ENCODE measurements around the gene DOCK9.

DOCK9 gene

DNA sequence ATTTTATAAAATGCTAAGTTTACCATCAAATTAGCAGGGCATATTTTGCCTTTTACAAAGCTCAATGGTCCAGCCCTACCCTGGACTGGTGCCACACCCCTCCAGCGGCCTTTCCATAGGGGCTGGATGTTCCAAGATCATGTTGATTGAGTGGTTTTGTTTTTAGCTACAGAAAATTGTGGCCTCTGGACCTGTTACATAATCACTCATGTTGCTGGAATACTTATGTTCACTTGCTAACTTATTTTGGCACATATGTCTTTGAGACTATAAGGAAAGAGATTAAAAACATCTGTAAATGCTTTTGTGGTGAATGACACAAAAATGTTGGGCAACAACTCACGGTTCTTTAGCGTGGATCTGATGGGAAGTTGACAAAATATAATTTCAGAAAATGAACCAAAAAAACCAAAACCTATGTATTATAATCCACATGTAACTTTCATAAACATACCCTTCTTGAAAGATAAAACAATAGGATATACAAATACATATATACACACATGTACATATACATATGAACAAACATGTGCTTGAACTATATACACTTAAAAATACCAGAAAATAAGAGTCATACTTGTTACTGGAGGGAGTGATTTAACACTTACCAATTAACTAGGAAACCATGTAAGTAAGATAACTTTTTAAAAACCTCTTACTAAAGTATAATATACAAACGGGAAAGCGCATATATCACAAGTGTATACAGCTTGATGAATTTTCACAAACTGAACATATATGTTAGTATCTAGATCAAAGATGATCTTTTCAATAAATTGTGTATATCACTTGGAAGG lies 178.8 kb downstream of the DOCK9 start:
- no peak for DNase-seq (ENCODE audit: low read depth in 2 of 2)

DNA sequence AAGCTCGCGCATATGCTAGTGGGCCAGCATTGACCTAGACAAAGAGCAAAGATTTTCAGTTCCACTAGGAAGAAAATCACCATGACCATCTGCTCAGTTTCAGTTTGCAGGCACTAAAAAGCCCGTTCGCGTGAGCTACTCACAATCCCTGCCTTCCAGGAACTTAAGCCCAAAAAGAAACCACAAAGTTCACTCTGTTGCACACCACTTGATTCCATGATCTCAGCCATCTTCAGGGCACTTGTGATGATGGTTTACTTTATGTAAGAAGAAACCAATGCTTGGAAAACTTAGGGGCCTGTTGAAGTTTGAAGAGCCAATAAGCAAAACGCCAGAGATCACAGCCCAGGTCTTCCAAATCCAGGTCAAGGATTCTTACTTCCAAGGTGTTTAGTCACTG lies 180.4 kb downstream of the DOCK9 start:
- DNase-seq (ENCODE audit: low read depth in 2 of 2) = no peak

DNA sequence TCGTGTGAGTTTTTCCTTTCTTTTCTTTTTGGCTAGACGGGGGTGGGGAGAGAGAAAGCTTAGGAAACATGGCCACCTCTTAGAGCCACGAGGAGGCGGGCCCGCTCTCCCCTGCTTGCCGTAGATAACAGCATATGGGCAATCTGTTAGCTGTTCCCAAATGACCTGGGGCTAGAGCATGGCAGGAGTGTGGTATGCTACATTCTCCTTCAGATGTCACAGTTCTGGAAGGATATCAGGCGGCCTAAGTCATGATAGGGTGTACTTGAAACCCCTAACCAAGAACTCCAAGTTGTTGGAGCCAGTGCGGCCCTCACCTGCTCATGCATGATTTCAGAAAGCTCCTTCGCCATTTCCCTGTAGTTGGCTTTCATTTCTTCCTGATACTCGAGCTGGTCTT lies 181.1 kb downstream of the DOCK9 start:
- no peak for DNase-seq (ENCODE audit: low read depth in 2 of 2)

DNA sequence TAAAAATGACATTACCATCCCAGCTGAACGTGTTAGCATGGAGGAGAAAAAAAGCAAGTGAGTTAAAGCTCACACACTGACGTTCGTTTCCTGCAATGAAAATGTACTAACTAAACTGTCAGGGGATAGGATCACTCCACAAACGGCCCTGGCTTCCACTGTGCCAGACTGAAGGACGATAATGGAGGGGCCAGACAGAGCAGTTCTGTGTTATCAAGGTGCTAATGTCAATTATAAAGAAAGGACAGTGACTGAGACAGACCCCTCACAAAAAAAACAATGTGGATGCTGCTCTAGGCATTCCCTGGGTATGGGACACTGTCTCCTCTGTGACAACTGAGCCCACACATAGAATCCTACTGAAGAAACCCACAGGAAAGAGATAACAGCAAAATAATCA lies 181.7 kb downstream of the DOCK9 start:
- no peak for DNase-seq (ENCODE audit: low read depth in 2 of 2)

DNA sequence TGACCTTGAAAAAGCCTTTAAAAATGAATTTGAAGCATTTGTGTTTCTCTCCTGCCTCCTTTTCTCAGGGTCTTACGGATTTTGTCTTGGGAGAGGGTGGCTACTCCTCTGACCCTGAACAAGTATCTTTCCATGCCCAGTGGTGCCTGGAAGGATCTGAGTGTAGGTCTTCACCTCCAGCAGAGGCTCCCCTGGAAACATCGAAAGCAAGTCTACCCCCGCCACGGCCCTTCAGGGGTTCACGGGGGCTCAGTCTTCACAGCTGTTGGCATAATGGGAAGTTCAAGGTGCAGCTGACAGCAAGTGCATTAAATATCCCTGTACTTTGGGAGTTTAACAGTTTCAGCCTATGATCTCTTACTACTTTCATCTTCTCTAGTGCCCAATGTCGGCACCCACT lies 182.6 kb downstream of the DOCK9 start:
- no peak for DNase-seq (ENCODE audit: low read depth in 2 of 2)

DNA sequence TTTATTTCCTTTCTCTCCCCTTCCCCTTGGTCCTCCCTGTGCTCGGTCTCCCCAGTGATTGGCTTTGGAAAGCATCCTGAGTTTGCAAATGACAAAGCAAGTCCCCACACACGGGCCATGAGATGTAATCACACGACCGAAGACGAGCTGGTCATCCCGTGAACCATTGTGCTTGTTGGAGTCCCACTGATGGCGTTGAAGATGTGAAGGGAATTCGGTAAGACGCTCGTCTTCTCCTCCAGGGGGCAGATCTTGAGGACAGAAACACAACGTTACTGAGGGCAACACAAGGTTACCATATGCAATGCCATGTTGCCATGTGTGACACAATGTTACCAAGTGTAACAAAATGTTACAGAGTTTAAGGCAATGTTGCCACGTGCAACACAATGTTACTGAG lies 183.4 kb downstream of the DOCK9 start:
- DNase-seq (ENCODE audit: low read depth in 2 of 2) = no peak

DNA sequence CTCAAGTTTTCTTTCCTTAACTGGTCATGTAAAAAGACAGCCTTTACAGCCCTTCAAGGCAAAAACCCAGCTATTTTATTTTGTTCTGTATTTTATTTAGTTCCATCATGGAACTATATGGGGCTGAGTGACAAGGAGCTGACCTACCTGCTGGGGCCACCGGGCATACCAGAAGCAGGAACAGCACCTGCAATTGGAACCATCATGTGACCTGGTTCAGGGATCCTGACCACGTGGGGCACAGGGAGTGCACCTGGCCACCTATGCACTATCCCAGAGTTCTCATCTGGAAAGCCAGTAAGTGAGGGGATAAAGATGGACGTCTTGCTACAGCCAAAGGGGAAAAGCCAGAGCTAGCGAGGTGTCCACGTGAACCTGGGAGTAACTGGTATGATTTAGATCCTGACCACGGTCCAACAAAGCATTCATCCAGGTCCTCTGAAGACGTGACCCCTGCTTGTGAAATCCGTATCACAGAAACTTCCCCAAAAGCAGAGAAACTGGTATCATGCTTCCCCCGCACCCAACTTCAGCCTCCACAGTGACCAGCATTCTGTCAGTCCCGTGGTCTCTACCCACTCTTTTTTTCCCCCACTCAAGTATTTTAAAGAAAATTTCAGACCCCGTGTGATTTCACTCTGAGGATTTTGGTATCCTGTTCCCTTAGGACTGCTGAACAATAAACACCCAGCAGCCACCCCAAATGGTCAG lies 184.9 kb downstream of the DOCK9 start:
- DNase-seq (ENCODE audit: low read depth in 2 of 2) = no peak

DNA sequence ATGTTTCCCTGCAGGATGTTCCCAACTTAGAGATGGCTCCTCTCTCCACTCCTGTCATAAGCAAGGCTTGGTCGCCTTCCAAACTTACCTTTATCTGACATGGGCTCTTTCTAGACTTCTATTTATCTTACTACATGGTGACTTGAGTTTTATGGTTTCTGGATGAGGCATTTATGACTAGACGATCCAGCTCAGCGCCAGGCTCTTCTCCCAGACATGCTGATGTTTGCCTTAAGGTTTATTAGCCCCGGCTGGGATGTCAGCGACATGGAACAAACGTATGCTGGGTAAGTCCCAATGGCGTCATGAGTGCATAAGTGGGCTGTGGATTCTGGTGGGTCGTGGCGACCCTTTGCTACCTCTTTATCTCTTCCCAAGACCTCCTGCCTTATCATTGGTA lies 185.5 kb downstream of the DOCK9 start:
- no peak for DNase-seq (ENCODE audit: low read depth in 2 of 2)

DNA sequence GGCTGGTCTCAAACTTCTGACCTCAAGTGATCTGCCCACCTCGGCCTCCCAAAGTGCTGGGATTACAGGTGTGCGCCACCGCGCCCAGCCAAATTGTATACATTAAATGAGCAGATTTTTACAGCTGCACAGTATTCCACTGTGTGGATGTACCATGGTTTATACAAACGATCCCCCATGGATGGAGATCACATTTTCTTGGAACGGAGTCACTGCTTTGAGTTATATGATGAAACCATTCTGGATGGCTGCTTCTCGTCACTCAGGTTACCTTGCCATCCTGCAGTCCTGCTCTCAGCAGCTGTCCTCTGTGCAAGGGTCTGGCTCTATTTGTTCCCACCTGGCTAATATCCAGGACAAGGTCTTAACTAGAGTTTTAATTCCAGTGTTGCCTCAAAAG lies 186.3 kb downstream of the DOCK9 start:
- DNase-seq (ENCODE audit: low read depth in 2 of 2) = no peak

DNA sequence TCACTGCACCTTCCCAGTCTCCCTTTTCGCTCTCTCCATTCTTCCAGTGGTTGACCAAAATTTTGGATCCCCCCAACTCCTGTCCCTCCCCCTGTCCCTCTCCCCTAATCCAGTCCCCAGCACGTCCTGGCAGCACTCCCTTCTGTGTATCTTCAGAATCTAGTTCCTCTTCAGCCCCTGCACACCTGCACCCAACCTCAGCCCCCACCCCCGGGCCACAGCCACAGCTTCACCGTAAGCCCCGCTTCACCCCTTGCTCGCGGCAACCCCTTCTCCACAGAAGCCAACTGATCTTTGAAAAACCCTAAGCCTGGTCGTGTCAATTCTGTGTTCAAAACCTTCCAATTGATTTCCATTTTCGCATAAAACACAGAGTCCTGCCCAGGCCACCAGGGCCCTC lies 189.9 kb downstream of the DOCK9 start:
- no peak for DNase-seq (ENCODE audit: low read depth in 2 of 2)

DNA sequence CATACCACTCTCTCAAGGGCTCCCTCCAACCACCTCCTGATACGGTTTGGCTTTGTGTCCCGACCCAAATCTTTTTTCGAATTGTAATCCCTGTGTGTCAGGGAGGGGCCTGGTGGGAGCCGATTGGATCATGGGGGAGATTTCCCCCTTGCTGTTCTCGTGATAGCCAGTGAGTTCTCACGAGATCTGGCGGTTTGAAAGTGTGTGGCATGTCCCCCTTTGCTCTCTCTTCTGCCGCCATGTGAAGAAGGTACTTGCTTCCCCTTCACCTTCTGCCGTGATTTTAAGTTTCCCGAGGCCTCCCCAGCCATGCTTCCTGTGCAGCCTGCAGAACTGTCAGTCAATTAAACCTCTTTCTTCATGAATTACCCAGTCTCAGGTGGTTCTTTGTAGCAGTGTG lies 190.7 kb downstream of the DOCK9 start:
- DNase-seq (ENCODE audit: low read depth in 2 of 2) = no peak

DNA sequence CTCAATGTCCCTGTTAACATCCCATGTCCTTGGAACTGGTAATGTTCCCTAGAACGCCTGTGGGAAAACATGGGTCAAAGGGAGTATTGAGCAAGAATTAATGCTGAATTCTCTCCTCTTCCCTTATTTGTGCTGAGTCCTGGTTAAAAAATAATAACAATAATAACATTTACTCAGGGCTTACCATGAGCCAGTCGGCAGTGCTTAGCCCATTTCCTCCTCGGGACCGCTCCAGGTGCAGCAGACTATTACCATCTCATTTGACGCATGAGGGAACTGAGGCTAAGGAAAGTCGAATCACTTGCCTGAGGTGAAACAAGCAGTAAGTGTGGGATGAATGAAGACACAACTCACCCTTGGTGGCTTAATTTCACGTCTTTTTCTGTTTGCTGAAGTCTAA lies 191.8 kb downstream of the DOCK9 start:
- no peak for DNase-seq (ENCODE audit: low read depth in 2 of 2)

DNA sequence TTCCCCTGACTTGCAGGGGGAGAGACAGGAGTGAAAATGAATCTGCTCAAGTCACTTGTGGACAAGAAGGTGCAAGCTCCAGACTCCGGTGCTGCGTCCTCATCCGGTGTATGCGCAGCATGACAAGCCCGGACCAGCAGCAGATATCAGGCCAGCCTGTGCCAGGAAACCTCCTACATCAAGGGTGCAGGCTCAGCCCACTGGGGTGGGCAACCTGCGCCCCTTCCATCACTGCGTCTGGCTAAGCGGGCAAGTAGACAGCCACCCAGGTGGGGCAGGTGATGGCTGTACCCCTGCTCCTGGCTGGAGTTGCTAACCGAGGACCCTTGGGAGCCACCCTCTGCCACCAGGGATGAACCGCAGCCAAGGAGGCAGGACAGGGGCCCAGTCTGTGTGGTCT lies 192.5 kb downstream of the DOCK9 start:
- DNase-seq (ENCODE audit: low read depth in 2 of 2) = no peak

DNA sequence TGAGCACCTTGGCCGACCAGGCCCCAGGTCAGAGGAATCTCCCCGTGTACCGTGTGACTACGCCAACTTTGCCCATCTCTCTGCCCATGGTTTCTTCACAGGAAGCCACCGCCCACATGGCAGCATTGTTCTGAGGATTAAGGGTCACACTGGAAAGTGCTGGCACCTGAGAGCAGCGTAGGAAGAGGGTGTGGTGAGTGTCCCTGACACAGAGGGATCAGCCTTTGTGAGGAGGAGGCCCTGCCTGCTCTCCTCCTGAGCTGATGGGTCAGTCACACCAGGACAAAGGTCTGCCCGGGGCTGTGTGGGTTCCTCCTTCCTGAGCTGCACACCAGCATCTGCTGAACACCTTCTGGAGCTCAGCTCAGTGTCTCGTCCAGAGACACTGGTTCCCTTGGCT lies 193.2 kb downstream of the DOCK9 start:
- no peak for DNase-seq (ENCODE audit: low read depth in 2 of 2)

DNA sequence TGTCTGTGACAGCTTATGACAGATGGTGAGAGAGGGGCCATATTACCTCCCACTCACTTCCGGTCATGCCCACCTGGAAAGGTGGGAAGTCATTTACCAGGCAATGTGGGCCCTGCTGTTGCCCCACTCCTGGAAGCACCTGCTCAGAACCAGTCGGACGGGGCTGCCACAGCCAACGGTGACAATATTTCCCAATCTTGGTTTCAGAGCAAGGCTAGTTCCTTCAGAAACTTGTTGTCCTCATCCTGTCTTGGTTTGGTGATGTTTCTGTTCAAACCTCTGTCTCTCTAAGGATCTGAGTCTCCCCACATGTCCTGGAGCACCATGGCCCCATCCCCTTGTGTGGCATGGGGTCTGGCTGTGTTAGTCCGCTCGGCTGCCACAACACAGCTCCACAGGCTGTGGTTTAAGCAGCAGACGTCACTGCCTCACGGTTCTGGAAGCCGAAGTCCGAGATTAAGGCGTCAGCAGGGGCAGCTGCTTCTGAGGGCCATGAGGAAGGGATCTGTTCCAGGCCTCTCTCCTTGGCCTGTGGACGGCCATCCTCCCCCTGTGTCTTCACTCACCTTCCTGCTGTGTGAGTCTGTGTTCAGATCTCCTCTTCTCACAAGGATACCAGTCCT lies 193.9 kb downstream of the DOCK9 start:
- DNase-seq (ENCODE audit: low read depth in 2 of 2) = no peak

DNA sequence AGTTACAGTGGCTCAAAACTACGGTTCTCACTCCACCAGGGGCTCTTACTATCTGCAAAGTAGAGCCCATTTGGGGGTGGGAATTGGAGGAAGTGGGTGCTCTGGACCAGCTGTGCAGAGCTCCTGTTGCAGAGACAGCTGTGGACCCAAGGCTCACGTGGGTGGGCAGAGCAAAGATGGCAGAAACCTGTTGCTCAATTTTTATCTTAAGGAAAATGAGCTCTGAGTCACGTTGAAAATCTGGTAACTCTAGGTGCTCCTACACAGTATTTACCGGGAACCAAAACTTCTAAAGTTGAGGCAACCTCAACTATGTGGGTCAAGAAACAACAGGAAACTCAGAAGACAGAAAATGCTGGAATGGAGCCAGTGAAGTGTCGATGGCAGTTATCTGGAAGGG lies 195.2 kb downstream of the DOCK9 start:
- DNase-seq (ENCODE audit: low read depth in 2 of 2) = no peak

DNA sequence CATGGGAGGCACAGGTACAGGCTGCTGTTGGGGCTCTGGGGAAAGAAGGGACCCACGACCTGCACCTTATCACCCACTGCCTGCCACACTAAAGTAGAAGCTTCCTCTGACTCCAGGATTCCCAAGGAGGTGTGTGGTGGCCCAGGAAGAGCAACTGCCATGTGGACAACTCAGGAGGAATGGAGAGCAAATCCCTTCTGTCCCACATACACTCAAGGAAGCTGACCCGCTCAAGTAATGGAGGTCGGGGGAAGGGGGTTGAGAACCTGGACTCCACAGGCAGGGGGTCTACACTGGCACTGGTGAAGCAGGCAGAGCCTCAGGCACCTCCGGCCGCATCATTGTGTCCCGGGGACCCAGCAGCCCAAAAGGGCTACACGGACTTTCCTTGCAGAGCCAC lies 196.0 kb downstream of the DOCK9 start:
- DNase-seq (ENCODE audit: low read depth in 2 of 2) = no peak

DNA sequence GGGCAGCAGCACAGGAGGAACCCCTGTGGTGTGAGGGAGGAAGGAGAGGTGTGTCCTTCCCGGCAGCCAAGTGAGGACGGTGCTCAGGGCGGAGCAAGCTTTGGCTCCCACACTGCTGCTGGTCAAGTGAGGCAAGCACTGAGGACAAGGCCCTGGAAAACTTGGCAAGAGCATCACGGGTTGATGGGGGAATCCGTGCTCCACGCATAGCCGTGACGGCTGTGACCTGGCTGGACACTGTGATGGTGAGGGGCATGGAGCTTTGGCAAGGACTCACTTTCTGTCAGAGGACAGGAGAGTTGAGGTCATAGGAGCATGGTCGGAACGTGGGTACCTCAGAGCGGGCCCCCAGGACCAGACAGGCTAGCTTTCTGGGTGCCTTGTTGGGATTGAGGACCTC lies 196.4 kb downstream of the DOCK9 start:
- no peak for DNase-seq (ENCODE audit: low read depth in 2 of 2)

DNA sequence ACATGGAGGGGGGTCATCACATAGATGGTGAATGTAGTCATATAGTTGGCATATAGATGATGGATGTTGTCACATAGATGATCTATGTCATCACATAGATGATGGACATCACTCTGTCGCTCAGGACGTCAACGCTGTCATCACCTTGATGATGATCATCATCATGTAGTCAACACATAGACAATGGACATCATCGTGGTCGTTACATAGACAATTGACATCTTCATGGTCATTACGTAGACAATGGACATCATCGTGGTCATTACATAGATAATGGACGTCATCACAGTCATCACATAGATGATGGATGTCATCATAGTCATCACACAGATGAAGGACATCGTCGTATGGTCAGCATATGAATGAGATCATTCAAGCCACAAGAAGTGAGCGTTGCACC lies 196.8 kb downstream of the DOCK9 start:
- DNase-seq (ENCODE audit: low read depth in 2 of 2) = no peak

DNA sequence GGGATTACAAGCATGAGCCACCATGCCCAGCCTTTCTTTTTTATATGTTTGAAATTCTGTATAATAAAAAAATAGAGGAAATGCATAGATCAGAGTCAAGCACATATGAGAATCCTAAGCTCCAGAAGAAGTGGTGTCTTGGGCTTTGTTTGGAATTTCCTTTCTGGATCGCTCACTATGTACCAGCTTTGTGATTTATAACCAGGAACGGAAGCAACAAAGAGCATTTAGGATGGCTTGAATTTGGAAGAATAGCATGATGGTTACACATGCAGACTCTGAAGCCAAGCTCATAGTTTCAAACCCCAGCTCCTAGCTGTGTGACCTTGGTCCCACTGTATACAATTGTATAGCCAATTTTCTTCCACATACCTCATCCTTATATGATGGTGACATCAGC lies 197.4 kb downstream of the DOCK9 start:
- no peak for DNase-seq (ENCODE audit: low read depth in 2 of 2)

DNA sequence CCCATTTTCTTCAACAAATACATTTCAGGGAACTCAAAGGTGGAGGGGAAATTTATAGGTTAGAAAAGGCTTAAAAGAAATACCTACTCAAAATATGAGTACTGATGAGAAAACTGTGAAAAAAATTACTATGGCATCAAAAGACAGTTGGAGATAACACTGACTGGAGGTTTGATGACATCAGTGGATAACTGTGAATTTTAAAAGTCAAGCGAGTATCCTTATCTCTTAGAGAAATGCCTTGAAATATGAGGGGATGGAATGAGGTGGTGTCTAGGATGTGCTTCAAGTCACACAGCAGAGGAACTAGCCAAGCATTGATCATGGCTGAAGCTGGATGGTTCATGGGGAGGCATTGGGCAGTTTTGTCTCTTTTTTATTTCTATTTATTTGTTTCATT lies 198.2 kb downstream of the DOCK9 start:
- no peak for DNase-seq (ENCODE audit: low read depth in 2 of 2)

DNA sequence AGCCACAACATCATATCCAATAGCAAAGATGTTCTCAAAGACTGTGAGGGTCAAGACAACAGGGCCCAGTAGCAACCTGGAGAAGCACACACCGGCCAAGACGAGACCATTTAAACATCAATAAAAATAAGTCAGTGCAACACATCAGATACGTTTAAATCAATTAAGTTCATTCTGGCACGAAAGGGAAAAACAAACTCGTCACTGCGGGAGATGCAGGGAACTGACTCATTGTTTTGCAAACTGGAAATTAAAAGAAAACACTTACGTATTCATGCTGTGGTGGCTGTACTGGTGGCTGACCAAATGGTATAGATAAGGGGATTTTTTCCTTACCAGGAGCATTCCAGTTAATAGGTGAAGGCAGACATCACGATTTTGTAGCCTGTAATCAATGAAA lies 199.1 kb downstream of the DOCK9 start:
- no peak for DNase-seq (ENCODE audit: low read depth in 2 of 2)

DNA sequence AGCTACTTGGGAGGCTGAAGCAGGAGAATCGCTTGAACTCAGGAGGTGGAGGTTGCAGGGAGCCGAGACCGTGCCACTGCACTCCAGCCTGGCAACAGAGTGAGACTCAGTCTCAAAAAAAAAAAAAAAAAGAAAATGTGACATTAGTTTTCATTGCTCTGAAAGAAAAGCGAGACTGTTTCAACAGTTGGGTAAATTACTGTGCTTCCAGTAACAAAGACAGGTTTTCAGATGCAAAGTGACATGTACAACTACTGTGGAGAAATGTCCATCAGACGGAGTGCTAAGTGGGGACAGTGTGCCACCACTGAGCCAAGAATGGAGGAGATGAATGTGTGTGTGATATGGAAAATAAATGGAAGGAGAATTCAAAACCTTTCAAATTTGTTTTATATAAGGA lies 201.2 kb downstream of the DOCK9 start:
- DNase-seq (ENCODE audit: low read depth in 2 of 2) = no peak

Measured in stimulated activated CD8-positive, alpha-beta memory T cell treated with anti-CD3 and anti-CD28 coated beads, Interleukin-15, amount 100 ng/mL, for 48 hours (primary cell).